ENCODE results near the gene SLC15A5.

Gene SLC15A5

DNA sequence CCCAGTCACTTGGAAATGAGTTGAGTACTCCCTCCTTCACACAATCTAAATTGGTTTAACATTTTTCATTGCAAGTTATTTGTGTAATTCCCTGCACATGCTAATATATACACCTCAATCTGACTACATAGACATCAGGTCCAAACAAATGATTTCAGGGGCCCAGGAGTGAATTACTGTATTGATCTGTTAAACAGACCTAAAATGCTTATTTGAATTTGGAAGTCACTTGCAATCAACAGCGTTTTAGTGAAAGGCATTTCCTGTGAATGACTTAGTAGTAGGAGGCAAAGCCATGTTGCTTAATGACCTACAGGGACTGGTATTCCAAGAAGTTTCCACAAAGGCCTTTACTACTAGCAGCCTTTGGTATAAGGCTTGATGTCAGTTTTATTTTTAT lies 22.6 kb upstream of the SLC15A5 start:
- Histone ChIP-seq H3K27ac (ENCODE audit: low read depth, low read length, severe bottlenecking) (peak overlapping the region; percentile 30), H3K4me3 (ENCODE audit: extremely low read depth, insufficient read depth, low read length, poor library complexity, severe bottlenecking) (no peak overlapping the region), H3K4me1 (ENCODE audit: control insufficient read depth, insufficient read depth, low read length, poor library complexity, severe bottlenecking) (no peaks in the 10 kb centered on the region), H3K9me3 (ENCODE audit: control insufficient read depth, low read length) (no peaks in the 10 kb centered on the region), H3K36me3 (ENCODE audit: control insufficient read depth, insufficient read depth, low read length) (no peaks in the 10 kb centered on the region)
- WGBS, 2 experiments (ENCODE audit: insufficient coverage in 2 of 2): 25 to 55% methylated on average over 1 of the region's 1 CpG

GRCh38 chr12:16299403-16299802 lies 21.9 kb upstream of the SLC15A5 start:
- Histone ChIP-seq H3K27ac (ENCODE audit: low read depth, low read length, severe bottlenecking) (no peak overlapping the region), H3K4me1 (ENCODE audit: control insufficient read depth, insufficient read depth, low read length, poor library complexity, severe bottlenecking) (no peaks in the 10 kb centered on the region), H3K4me3 (ENCODE audit: extremely low read depth, insufficient read depth, low read length, poor library complexity, severe bottlenecking) (no peak overlapping the region), H3K36me3 (ENCODE audit: control insufficient read depth, insufficient read depth, low read length) (no peaks in the 10 kb centered on the region), H3K9me3 (ENCODE audit: control insufficient read depth, low read length) (no peaks in the 10 kb centered on the region)
- WGBS, 2 experiments (ENCODE audit: insufficient coverage in 2 of 2): 86% methylated on average over 1 of the region's 2 CpGs; no CpG with 5 or more reads in 1 of the 2 experiments

GRCh38 chr12:16297521-16297920 lies 20.0 kb upstream of the SLC15A5 start:
- no peaks in the 10 kb centered on the region for H3K9me3 ChIP-seq (ENCODE audit: control insufficient read depth, low read length)
- no peak overlapping the region for H3K4me3 ChIP-seq (ENCODE audit: extremely low read depth, insufficient read depth, low read length, poor library complexity, severe bottlenecking)
- 89 to 100% methylated on average over 1 of the region's 1 CpG for WGBS, 2 experiments (ENCODE audit: insufficient coverage in 2 of 2)
- H3K4me1 ChIP-seq (ENCODE audit: control insufficient read depth, insufficient read depth, low read length, poor library complexity, severe bottlenecking): no peaks in the 10 kb centered on the region
- no peak overlapping the region for H3K27ac ChIP-seq (ENCODE audit: low read depth, low read length, severe bottlenecking)
- no peaks in the 10 kb centered on the region for H3K36me3 ChIP-seq (ENCODE audit: control insufficient read depth, insufficient read depth, low read length)

GRCh38 chr12:16294376-16294956 lies 17.0 kb upstream of the SLC15A5 start:
- H3K9me3 ChIP-seq (ENCODE audit: control insufficient read depth, low read length): no peaks in the 10 kb centered on the region
- no peak overlapping the region for H3K4me3 ChIP-seq (ENCODE audit: extremely low read depth, insufficient read depth, low read length, poor library complexity, severe bottlenecking)
- H3K4me1 ChIP-seq (ENCODE audit: control insufficient read depth, insufficient read depth, low read length, poor library complexity, severe bottlenecking): no peaks in the 10 kb centered on the region
- H3K36me3 ChIP-seq (ENCODE audit: control insufficient read depth, insufficient read depth, low read length): no peaks in the 10 kb centered on the region
- WGBS, 2 experiments (ENCODE audit: insufficient coverage in 2 of 2): no CpG with 5 or more reads among the region's 1 CpG
- H3K27ac ChIP-seq (ENCODE audit: low read depth, low read length, severe bottlenecking): no peak overlapping the region

DNA sequence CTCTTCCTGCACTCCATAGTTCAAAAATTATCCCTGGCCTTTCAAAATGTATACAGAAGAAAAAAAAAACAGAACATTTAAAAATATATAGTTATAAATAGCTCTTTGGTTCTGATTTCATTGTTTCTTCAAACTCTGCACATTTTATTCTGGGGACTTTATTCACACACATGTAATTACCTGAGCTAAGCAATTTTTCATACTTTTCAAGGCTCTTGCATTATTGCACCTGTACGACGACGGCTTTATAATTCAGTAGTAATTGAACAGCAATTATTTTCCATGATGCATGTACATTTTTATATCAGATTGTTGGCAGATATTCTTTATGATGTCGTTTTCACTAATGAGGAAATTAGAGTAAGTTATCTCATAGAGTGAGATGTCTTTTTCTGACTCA lies 13.5 kb upstream of the SLC15A5 start:
- Histone ChIP-seq H3K27ac (ENCODE audit: low read depth, low read length, severe bottlenecking) (no peak overlapping the region), H3K36me3 (ENCODE audit: control insufficient read depth, insufficient read depth, low read length) (no peaks in the 10 kb centered on the region), H3K4me3 (ENCODE audit: extremely low read depth, insufficient read depth, low read length, poor library complexity, severe bottlenecking) (no peak overlapping the region), H3K9me3 (ENCODE audit: control insufficient read depth, low read length) (no peaks in the 10 kb centered on the region), H3K4me1 (ENCODE audit: control insufficient read depth, insufficient read depth, low read length, poor library complexity, severe bottlenecking) (no peaks in the 10 kb centered on the region)
- WGBS, 2 experiments (ENCODE audit: insufficient coverage in 2 of 2): no CpG with 5 or more reads among the region's 4 CpGs

- 83 to 91% methylated on average over 2 to 3 of the region's 3 CpGs for WGBS, 2 experiments (ENCODE audit: insufficient coverage in 2 of 2)
- Histone ChIP-seq H3K4me3 (ENCODE audit: extremely low read depth, insufficient read depth, low read length, poor library complexity, severe bottlenecking) (no peak overlapping the region), H3K27ac (ENCODE audit: low read depth, low read length, severe bottlenecking) (no peak overlapping the region), H3K4me1 (ENCODE audit: control insufficient read depth, insufficient read depth, low read length, poor library complexity, severe bottlenecking) (no peaks in the 10 kb centered on the region), H3K36me3 (ENCODE audit: control insufficient read depth, insufficient read depth, low read length) (no peaks in the 10 kb centered on the region), H3K9me3 (ENCODE audit: control insufficient read depth, low read length) (no peaks in the 10 kb centered on the region)
Observed at GRCh38 chr12:16285586-16285985, 8.1 kb upstream of the SLC15A5 start.

GRCh38 chr12:16282978-16283377 lies 5.5 kb upstream of the SLC15A5 start:
- WGBS, 2 experiments (ENCODE audit: insufficient coverage in 2 of 2): no CpG with 5 or more reads among the region's 2 CpGs
- Histone ChIP-seq H3K4me3 (ENCODE audit: extremely low read depth, insufficient read depth, low read length, poor library complexity, severe bottlenecking) (no peak overlapping the region), H3K9me3 (ENCODE audit: control insufficient read depth, low read length) (no peaks in the 10 kb centered on the region), H3K4me1 (ENCODE audit: control insufficient read depth, insufficient read depth, low read length, poor library complexity, severe bottlenecking) (no peaks in the 10 kb centered on the region), H3K36me3 (ENCODE audit: control insufficient read depth, insufficient read depth, low read length) (no peaks in the 10 kb centered on the region), H3K27ac (ENCODE audit: low read depth, low read length, severe bottlenecking) (no peak overlapping the region)

- no peak overlapping the region for H3K4me3 ChIP-seq (ENCODE audit: extremely low read depth, insufficient read depth, low read length, poor library complexity, severe bottlenecking)
Observed at GRCh38 chr12:16282081-16282480, 4.6 kb upstream of the SLC15A5 start.

DNA sequence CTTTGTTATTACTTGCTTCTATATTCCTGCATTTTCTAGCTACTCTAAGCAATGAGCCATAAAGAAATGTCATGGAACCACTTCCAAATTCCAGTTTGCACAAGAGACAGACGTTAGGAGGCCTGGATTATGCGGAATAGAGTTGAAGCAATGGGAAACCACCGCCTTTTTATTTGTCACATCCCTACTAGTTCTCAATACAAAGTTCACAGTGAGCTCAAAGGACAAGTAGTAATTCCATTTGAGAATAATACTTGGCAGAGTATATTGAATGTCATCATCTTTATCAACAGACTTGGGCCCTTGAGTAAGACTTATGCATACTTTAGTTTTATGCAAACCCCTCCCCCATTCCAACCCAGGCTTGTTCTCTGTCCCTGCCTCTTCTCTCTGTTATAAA lies 3.7 kb upstream of the SLC15A5 start:
- WGBS, 2 experiments (ENCODE audit: insufficient coverage in 2 of 2): 80% methylated on average over 2 of the region's 3 CpGs; no CpG with 5 or more reads in 1 of the 2 experiments
- Histone ChIP-seq H3K27ac (ENCODE audit: low read depth, low read length, severe bottlenecking) (no peak overlapping the region), H3K4me3 (ENCODE audit: extremely low read depth, insufficient read depth, low read length, poor library complexity, severe bottlenecking) (no peak overlapping the region)

More at GRCh38 chr12:16282081-16282480, 4.6 kb upstream of the SLC15A5 start:
- Histone ChIP-seq H3K27ac (ENCODE audit: low read depth, low read length, severe bottlenecking) (no peak overlapping the region), H3K9me3 (ENCODE audit: control insufficient read depth, low read length) (no peaks in the 10 kb centered on the region), H3K4me1 (ENCODE audit: control insufficient read depth, insufficient read depth, low read length, poor library complexity, severe bottlenecking) (no peaks in the 10 kb centered on the region), H3K36me3 (ENCODE audit: control insufficient read depth, insufficient read depth, low read length) (no peaks in the 10 kb centered on the region)
- WGBS, 2 experiments (ENCODE audit: insufficient coverage in 2 of 2): 83 to 100% methylated on average over 1 of the region's 2 CpGs

GRCh38 chr12:16272222-16272621 lies 5.3 kb downstream of the SLC15A5 start:
- Histone ChIP-seq H3K27ac (ENCODE audit: low read depth, low read length, severe bottlenecking) (no peak overlapping the region), H3K36me3 (ENCODE audit: control insufficient read depth, insufficient read depth, low read length) (no peaks in the 10 kb centered on the region), H3K4me1 (ENCODE audit: control insufficient read depth, insufficient read depth, low read length, poor library complexity, severe bottlenecking) (no peaks in the 10 kb centered on the region), H3K9me3 (ENCODE audit: control insufficient read depth, low read length) (no peaks in the 10 kb centered on the region), H3K4me3 (ENCODE audit: extremely low read depth, insufficient read depth, low read length, poor library complexity, severe bottlenecking) (no peak overlapping the region)
- WGBS, 2 experiments (ENCODE audit: insufficient coverage in 2 of 2): 88% methylated on average over 1 of the region's 3 CpGs; no CpG with 5 or more reads in 1 of the 2 experiments

More for the DNA sequence above, 3.7 kb upstream of the SLC15A5 start:
- no peaks in the 10 kb centered on the region for H3K9me3 ChIP-seq (ENCODE audit: control insufficient read depth, low read length)
- H3K4me1 ChIP-seq (ENCODE audit: control insufficient read depth, insufficient read depth, low read length, poor library complexity, severe bottlenecking): no peaks in the 10 kb centered on the region
- H3K36me3 ChIP-seq (ENCODE audit: control insufficient read depth, insufficient read depth, low read length): no peaks in the 10 kb centered on the region

DNA sequence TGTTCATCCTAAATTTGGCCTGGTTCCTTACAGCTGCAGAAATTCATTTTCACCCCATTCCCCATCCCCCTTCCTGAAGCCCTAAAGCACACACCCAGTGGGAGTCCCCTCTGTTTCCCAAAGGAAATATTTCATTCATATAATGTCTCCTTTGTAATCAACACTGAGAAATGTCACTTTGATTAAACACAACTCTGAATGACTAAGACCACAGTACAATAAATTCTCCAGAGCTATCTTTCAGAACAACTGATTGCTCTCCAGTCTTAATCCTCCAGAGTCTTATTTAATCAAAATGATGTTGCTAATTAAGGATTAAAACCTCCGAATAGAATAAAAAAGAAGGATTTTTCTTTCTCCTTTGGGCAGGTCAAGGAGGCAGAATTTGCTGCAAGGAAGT lies 6.4 kb downstream of the SLC15A5 start:
- Histone ChIP-seq H3K27ac (ENCODE audit: low read depth, low read length, severe bottlenecking) (no peak overlapping the region), H3K4me1 (ENCODE audit: control insufficient read depth, insufficient read depth, low read length, poor library complexity, severe bottlenecking) (no peaks in the 10 kb centered on the region), H3K9me3 (ENCODE audit: control insufficient read depth, low read length) (no peaks in the 10 kb centered on the region), H3K4me3 (ENCODE audit: extremely low read depth, insufficient read depth, low read length, poor library complexity, severe bottlenecking) (no peak overlapping the region), H3K36me3 (ENCODE audit: control insufficient read depth, insufficient read depth, low read length) (no peaks in the 10 kb centered on the region)
- WGBS, 2 experiments (ENCODE audit: insufficient coverage in 2 of 2): no CpG with 5 or more reads among the region's 1 CpG
